PFSK-1 (cell line): ENCODE measurements around the gene BIK.
A peak's percentile ranks its signal among the peaks of the same experiment; 100 is the strongest.

Source experiments
- FOXP2 ChIP-seq: optimal IDR thresholded peaks from 2 replicates; pipeline ENCODE3; 2011; ENCODE audit warnings: borderline replicate concordance, control low read depth, inconsistent platforms; ENCODE audit not compliant: insufficient read depth; ENCODE audit errors: extremely low read length, extremely low read depth
- POLR2AphosphoS5 ChIP-seq: IDR thresholded peaks from 2 replicates; pipeline ENCODE4 v1.6.1; 2012; ENCODE audit warnings: low read depth, mild to moderate bottlenecking, control low read depth, low read length, moderate library complexity
- SIN3A ChIP-seq: IDR thresholded peaks from 2 replicates; pipeline ENCODE4 v1.6.1; 2012; ENCODE audit warnings: mild to moderate bottlenecking, low read length, moderate library complexity, borderline replicate concordance; ENCODE audit not compliant: insufficient read depth
- TAF1 ChIP-seq: IDR thresholded peaks from 2 replicates; pipeline ENCODE4 v1.6.1; 2012; ENCODE audit warnings: low read length, control low read depth, borderline replicate concordance; ENCODE audit not compliant: insufficient read depth
- TF ChIP-seq, protein P1 (sequence below), 2 experiments: IDR thresholded peaks; 2 replicates each; pipeline versions ENCODE4 v1.6.1 to v1.8.0; 2011 to 2012; ENCODE audit warnings: low read depth in 2 of 2, low read length in 2 of 2, control low read depth in 1 of 2, inconsistent platforms in 1 of 2, mild to moderate bottlenecking in 1 of 2, moderate library complexity in 1 of 2; ENCODE audit not compliant: insufficient read depth in 1 of 2

Gene BIK

GRCh38 chr22:43136801-43137200 lies 26.3 kb downstream of the BIK start:
- TF ChIP-seq, protein P1, sequence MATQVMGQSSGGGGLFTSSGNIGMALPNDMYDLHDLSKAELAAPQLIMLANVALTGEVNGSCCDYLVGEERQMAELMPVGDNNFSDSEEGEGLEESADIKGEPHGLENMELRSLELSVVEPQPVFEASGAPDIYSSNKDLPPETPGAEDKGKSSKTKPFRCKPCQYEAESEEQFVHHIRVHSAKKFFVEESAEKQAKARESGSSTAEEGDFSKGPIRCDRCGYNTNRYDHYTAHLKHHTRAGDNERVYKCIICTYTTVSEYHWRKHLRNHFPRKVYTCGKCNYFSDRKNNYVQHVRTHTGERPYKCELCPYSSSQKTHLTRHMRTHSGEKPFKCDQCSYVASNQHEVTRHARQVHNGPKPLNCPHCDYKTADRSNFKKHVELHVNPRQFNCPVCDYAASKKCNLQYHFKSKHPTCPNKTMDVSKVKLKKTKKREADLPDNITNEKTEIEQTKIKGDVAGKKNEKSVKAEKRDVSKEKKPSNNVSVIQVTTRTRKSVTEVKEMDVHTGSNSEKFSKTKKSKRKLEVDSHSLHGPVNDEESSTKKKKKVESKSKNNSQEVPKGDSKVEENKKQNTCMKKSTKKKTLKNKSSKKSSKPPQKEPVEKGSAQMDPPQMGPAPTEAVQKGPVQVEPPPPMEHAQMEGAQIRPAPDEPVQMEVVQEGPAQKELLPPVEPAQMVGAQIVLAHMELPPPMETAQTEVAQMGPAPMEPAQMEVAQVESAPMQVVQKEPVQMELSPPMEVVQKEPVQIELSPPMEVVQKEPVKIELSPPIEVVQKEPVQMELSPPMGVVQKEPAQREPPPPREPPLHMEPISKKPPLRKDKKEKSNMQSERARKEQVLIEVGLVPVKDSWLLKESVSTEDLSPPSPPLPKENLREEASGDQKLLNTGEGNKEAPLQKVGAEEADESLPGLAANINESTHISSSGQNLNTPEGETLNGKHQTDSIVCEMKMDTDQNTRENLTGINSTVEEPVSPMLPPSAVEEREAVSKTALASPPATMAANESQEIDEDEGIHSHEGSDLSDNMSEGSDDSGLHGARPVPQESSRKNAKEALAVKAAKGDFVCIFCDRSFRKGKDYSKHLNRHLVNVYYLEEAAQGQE (IDR thresholded peaks at IDR 0.05; ENCODE audit: insufficient read depth in 1 of 2, low read depth in 2 of 2, low read length in 2 of 2), result no peak
- TF ChIP-seq FOXP2 (no peak), SIN3A (no peak), POLR2AphosphoS5 (no peak), TAF1 (no peak)

DNA sequence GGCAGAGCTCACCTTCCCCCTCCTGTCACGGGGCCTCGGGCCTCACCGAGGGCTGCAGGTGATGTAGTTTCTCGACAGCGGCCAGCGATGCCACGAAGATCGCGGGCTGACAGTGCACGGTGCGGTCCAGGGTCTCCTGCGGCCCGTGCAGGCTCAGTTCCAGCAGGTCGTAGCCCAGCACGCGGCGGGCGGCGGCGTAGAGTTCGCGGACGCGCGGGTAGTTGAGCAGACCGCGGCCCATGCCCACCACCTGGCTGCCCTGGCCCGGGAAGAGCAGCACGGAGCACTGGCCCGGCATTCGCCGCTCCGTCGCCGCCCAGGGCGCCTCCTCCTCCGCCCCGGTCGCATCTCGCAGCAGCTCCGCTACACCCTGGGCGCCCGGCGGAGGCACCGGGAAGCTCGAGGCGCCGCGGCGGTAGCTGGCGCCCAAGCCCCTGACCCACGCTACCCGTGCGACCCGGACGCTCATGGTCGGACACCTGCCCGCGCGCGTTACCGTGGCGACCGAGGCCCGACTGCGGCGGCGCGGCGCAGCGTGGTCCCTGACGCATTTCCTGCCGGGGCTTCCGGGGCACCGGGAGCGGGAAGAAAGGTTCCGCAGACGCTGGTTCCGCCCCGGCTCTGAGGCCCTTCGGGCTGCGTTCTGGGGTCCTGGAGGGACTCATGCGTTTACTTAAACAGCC lies 32.5 kb downstream of the BIK start, which contains the start of gene MCAT:
Gene MCAT (minus strand): TSS at position 519 of the 683 bp plus-strand sequence. CDS start 50 bp downstream, at position 469.
- TF ChIP-seq POLR2AphosphoS5 (peak; percentile 19), SIN3A (no peak), FOXP2 (peak; percentile 86), TAF1 (peak; percentile 63)
- TF ChIP-seq, protein P1 (IDR thresholded peaks at IDR 0.05; ENCODE audit: insufficient read depth in 1 of 2, low read depth in 2 of 2, low read length in 2 of 2), result no peak

GRCh38 chr22:43144949-43145348 lies 34.4 kb downstream of the BIK start:
- no peak for TF ChIP-seq FOXP2
- TF ChIP-seq, protein P1 (IDR thresholded peaks at IDR 0.05; ENCODE audit: insufficient read depth in 1 of 2, low read depth in 2 of 2, low read length in 2 of 2), result no peak

DNA sequence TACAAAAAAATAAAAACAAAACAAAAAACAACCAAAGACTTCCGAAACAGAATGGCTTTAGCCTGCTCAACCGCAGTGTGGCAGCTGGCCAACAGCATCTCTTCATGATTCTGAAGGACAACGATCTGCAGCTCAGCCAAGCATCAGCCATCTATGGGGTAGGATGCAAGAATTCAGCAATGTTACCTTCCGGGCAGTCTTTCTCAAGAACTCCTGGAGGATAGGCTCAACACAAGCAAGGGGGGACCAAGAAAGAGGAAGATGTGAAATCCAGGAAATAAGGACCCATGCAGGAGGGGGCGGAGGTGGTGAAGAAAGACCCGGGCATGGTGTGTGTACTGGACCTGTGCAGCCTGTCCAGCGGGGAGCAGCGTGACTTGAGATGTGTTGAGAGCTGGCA lies 37.3 kb downstream of the BIK start:
- TF ChIP-seq SIN3A (no peak), POLR2AphosphoS5 (no peak)

DNA sequence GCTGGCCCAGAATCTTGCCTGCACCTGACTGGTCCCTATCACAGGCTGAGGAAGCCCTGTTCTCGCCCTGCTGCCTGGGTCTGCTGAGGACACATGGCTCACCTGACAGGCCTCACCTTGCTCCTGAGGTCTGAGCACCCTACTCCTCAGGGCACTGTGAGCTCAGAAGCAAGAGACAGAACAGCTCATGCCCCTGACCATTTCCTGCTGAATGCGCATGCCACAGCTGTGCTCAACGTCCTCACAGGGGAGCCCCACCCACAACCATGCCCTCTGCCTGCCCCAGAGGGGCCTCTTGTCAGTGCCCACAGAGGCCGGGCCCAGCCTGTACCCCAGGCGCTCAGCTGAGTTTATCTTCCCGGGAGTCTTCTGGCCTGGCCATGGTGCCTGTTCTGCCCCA lies 38.0 kb downstream of the BIK start:
- TF ChIP-seq, protein P1 (IDR thresholded peaks at IDR 0.05; ENCODE audit: insufficient read depth in 1 of 2, low read depth in 2 of 2, low read length in 2 of 2), result no peak
